ENCODE data around the gene TNIK.

TNIK gene

GRCh38 chr3:171363202-171363601 is 97.0 kb downstream of the TNIK start:
- H3K4me1 ChIP-seq = peaks cover 59% of the 10 kb centered on the region
- no peak for DNase-seq
- H3K4me3 ChIP-seq (ENCODE audit: low read depth, low read length) = 0 out of 2 replicates have a peak overlapping the region, but pooled peaks have one; percentile 0
- no peaks in the 10 kb centered on the region for H3K27me3 ChIP-seq
- no peaks in the 10 kb centered on the region for H3K9me3 ChIP-seq
- no peak for TF ChIP-seq CTCF (IDR thresholded peaks at IDR 0.05; ENCODE audit: low read depth, low read length)
- no peaks in the 10 kb centered on the region for H3K36me3 ChIP-seq

DNA sequence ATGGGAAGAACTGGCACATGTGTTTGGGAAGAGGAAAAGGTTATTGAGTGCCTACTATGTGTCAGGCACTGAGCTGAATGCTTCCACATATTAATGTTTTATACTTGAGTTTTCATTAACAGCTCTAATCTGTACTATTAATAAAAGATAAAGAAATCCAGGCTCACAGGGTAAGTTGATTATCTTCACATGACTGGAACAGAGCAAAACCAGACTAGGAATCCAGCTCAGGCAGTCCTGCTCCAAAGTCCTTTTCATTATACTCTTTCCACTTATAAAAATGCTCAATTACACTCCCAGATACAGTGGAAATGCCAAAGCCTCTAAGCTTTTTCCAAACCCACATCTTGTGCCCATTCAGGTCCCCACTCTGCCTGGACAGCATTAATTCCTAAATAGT is 97.6 kb downstream of the TNIK start:
- DNase-seq = no peak
- no peaks in the 10 kb centered on the region for H3K27me3 ChIP-seq
- H3K9me3 ChIP-seq = no peaks in the 10 kb centered on the region
- H3K36me3 ChIP-seq = no peaks in the 10 kb centered on the region
- 0 out of 2 replicates have a peak overlapping the region, but pooled peaks have one; percentile 0 for H3K4me3 ChIP-seq (ENCODE audit: low read depth, low read length)
- no peak for TF ChIP-seq CTCF (IDR thresholded peaks at IDR 0.05; ENCODE audit: low read depth, low read length)
- H3K4me1 ChIP-seq = peaks cover 59% of the 10 kb centered on the region

- H3K9me3 ChIP-seq = no peaks in the 10 kb centered on the region
- no peaks in the 10 kb centered on the region for H3K36me3 ChIP-seq
- H3K4me3 ChIP-seq (ENCODE audit: low read depth, low read length) = no peak overlapping the region
- no peaks in the 10 kb centered on the region for H3K27me3 ChIP-seq
- H3K4me1 ChIP-seq = peaks cover 30% of the 10 kb centered on the region
- DNase-seq = no peak
- no peak for TF ChIP-seq CTCF (IDR thresholded peaks at IDR 0.05; ENCODE audit: low read depth, low read length)
These were observed 101.4 kb downstream of the TNIK start for GRCh38 chr3:171358881-171359198.

GRCh38 chr3:171358181-171358880 is 101.9 kb downstream of the TNIK start:
- Histone ChIP-seq H3K4me1 (peaks cover 25% of the 10 kb centered on the region), H3K9me3 (no peaks in the 10 kb centered on the region), H3K36me3 (no peaks in the 10 kb centered on the region), H3K4me3 (ENCODE audit: low read depth, low read length) (no peak overlapping the region), H3K27me3 (no peaks in the 10 kb centered on the region)
- no peak for DNase-seq
- no peak for TF ChIP-seq CTCF (IDR thresholded peaks at IDR 0.05; ENCODE audit: low read depth, low read length)

GRCh38 chr3:171357721-171358120 is 102.5 kb downstream of the TNIK start:
- no peak for TF ChIP-seq CTCF (IDR thresholded peaks at IDR 0.05; ENCODE audit: low read depth, low read length)
- no peaks in the 10 kb centered on the region for H3K36me3 ChIP-seq

GRCh38 chr3:171356251-171356650 is 104.0 kb downstream of the TNIK start:
- Histone ChIP-seq H3K4me1 (peaks cover 15% of the 10 kb centered on the region), H3K36me3 (no peaks in the 10 kb centered on the region), H3K27me3 (no peaks in the 10 kb centered on the region), H3K9me3 (no peaks in the 10 kb centered on the region), H3K4me3 (ENCODE audit: low read depth, low read length) (no peak overlapping the region)
- no peak for TF ChIP-seq CTCF (IDR thresholded peaks at IDR 0.05; ENCODE audit: low read depth, low read length)
- no peak for DNase-seq

More at GRCh38 chr3:171357721-171358120, 102.5 kb downstream of the TNIK start:
- no peak for DNase-seq
- Histone ChIP-seq H3K27me3 (no peaks in the 10 kb centered on the region), H3K4me3 (ENCODE audit: low read depth, low read length) (no peak overlapping the region), H3K4me1 (peaks cover 19% of the 10 kb centered on the region), H3K9me3 (no peaks in the 10 kb centered on the region)
